ENCODE results near the gene ARHGEF18. TPM values are rescaled to one million over a fixed set of nuclear protein-coding genes. Genes with fewer than 3 reads are reported as not detected.

The ARHGEF18 gene
- total RNA-seq, 1 donor from 2014 or later: 47.8 TPM

DNA sequence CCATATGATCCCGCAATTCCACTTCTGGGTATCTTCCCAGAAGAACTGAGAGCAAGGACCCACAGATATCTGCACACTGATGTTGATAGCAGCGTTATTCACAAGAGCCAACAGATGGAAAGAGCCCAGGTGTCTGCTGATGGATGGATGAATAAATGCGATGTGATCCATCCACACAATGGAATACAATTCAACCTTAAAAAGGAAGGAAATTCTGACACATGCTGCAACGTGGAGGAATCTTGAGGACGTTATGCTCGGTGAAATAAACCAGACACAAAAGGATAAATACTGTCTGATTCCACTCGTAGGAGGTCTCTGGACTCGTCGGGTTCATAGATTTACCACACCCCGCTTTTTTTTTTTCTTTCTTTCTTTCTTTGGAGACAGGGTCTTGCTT lies 21.8 kb downstream of the ARHGEF18 start:
- TF ChIP-seq, protein P1, sequence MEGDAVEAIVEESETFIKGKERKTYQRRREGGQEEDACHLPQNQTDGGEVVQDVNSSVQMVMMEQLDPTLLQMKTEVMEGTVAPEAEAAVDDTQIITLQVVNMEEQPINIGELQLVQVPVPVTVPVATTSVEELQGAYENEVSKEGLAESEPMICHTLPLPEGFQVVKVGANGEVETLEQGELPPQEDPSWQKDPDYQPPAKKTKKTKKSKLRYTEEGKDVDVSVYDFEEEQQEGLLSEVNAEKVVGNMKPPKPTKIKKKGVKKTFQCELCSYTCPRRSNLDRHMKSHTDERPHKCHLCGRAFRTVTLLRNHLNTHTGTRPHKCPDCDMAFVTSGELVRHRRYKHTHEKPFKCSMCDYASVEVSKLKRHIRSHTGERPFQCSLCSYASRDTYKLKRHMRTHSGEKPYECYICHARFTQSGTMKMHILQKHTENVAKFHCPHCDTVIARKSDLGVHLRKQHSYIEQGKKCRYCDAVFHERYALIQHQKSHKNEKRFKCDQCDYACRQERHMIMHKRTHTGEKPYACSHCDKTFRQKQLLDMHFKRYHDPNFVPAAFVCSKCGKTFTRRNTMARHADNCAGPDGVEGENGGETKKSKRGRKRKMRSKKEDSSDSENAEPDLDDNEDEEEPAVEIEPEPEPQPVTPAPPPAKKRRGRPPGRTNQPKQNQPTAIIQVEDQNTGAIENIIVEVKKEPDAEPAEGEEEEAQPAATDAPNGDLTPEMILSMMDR (IDR thresholded peaks at IDR 0.05; ENCODE audit: unreplicated experiment): no peak
- no peak for DNase-seq (ENCODE audit: low spot score in 2 of 2, unreplicated experiment in 2 of 2)
- Mint-ChIP-seq H3K36me3 (peaks cover 2% of the 10 kb centered on the region), H3K27ac (no peak overlapping the region), H3K4me1 (peaks cover 5% of the 10 kb centered on the region), H3K9me3 (no peaks in the 10 kb centered on the region), H3K4me3 (no peak overlapping the region), H3K27me3 (ENCODE audit: low read depth) (peaks cover 4% of the 10 kb centered on the region)

DNA sequence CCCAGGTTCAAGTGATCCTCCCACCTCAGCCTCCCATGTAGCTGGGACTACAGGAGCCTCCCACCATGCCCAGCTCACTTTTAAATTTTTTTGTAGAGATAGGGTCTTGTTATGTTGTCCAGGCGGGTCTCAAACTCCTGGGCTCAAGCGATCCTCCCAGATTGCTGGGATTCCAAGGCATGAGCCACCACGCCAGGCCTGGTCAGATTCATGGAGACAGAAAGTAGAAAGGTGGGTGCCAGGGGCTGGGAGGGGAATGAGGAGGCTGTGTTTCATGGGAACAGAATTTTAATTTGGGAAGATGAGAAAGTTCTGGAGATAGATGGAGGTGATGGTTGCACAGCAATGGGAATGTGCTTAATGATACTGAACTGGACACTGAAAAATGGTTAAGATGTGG lies 22.3 kb downstream of the ARHGEF18 start:
- Mint-ChIP-seq H3K36me3 (peaks cover 2% of the 10 kb centered on the region), H3K9me3 (no peaks in the 10 kb centered on the region), H3K27me3 (ENCODE audit: low read depth) (peaks cover 3% of the 10 kb centered on the region), H3K27ac (no peak overlapping the region), H3K4me1 (peaks cover 7% of the 10 kb centered on the region), H3K4me3 (no peak overlapping the region)
- TF ChIP-seq, protein P1 (IDR thresholded peaks at IDR 0.05; ENCODE audit: unreplicated experiment): no peak
- no peak for DNase-seq (ENCODE audit: low spot score in 2 of 2, unreplicated experiment in 2 of 2)

DNA sequence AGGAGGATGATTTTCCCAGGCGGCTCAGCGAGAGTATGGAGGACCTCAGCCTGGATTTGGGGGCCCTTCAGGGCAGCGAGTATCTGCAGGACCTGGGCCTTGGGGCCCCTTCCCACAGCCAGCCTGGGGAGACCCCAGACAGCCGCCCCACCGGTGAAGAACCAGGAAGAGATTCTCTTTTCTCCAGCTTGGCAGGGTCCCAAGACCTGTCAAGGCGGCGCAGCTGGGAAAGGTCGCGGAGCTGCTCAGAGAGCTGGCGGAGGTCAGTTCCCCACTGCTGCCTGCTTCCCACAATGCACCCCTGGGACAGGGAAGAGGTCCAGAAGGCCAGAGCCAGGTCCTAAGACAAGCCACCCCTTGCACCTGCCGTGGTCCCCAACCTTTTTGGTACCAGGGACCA lies 24.1 kb downstream of the ARHGEF18 start:
- H3K36me3 Mint-ChIP-seq: peaks cover 2% of the 10 kb centered on the region
- no peaks in the 10 kb centered on the region for H3K9me3 Mint-ChIP-seq
- peaks cover 3% of the 10 kb centered on the region for H3K27me3 Mint-ChIP-seq (ENCODE audit: low read depth)
- TF ChIP-seq, protein P1 (IDR thresholded peaks at IDR 0.05; ENCODE audit: unreplicated experiment): no peak
- no peak overlapping the region for H3K27ac Mint-ChIP-seq
- DNase-seq (ENCODE audit: low spot score in 2 of 2, unreplicated experiment in 2 of 2): no peak
- peaks cover 10% of the 10 kb centered on the region for H3K4me1 Mint-ChIP-seq
- no peak overlapping the region for H3K4me3 Mint-ChIP-seq

DNA sequence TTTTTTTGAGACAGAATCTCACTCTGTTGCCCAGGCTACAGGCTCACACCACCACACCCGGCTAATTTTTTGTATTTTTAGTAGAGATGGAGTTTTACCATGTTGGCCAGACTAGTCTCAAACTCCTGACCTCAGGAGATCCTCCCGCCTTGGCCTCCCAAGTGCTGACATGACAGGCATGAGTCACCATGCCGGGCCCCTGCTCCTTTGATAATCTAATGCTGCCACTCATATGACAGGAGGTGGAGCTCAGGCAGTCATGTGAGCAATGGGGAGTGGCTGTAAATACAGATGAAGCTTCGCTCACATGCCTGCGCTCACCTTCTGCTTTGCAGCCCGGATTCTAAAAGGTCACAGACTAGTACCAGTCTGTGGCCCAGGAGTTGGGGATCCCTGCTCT lies 25.1 kb downstream of the ARHGEF18 start:
- DNase-seq (ENCODE audit: low spot score in 2 of 2, unreplicated experiment in 2 of 2): no peak

DNA sequence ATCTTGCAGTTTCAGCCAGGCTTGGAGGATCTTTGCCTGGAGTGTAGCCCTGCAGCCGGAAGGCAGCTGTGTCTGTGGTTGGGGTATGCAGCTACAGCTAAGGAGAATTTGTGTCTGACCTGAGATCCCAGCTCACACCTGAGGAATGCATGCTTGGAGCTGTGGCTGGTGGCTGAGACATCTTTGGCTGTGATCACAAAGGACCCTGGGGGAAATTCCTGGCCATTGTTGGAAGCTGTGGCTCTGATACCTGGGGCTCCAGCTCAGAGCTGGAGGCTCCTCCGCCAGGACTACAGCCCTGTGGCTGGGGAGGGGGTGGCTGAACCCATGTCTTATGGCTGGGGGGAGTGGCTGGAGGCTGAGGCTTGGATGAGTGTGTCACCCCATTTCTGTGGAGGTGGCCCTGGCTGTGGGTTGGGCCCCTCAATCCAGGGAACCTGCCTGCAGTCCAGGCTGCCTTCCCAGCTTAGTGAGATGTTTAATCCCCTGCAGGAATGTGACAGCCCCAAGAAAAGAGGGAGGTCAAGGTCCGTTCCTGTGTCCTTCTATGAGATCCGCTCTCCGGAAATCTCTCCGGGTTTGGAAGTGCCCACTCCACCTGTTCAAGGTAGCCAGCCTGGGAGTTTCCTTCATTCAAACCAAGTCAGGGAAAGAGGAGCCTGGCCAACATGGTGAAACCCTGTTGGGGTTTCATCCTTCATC lies 27.6 kb downstream of the ARHGEF18 start:
- Mint-ChIP-seq H3K9me3 (no peaks in the 10 kb centered on the region), H3K4me3 (no peak overlapping the region), H3K27ac (peak overlapping the region; percentile 39), H3K27me3 (ENCODE audit: low read depth) (no peaks in the 10 kb centered on the region), H3K4me1 (peaks cover 5% of the 10 kb centered on the region), H3K36me3 (peaks cover 2% of the 10 kb centered on the region)
- TF ChIP-seq, protein P1 (IDR thresholded peaks at IDR 0.05; ENCODE audit: unreplicated experiment): no peak
- no peak for DNase-seq (ENCODE audit: low spot score in 2 of 2, unreplicated experiment in 2 of 2)

More for the DNA sequence above, 25.1 kb downstream of the ARHGEF18 start:
- H3K9me3 Mint-ChIP-seq: no peaks in the 10 kb centered on the region
- H3K27ac Mint-ChIP-seq: no peak overlapping the region
- H3K4me1 Mint-ChIP-seq: peaks cover 6% of the 10 kb centered on the region
- no peak overlapping the region for H3K4me3 Mint-ChIP-seq
- TF ChIP-seq, protein P1 (IDR thresholded peaks at IDR 0.05; ENCODE audit: unreplicated experiment): no peak
- H3K27me3 Mint-ChIP-seq (ENCODE audit: low read depth): peaks cover under 1% of the 10 kb centered on the region
- peaks cover 2% of the 10 kb centered on the region for H3K36me3 Mint-ChIP-seq
